ENCODE measurements around the gene EME1. TPM values are rescaled to one million over a fixed set of nuclear protein-coding genes. Genes with fewer than 3 reads are reported as not detected.
A peak's percentile ranks its signal among the peaks of the same experiment; 100 is the strongest.

EME1 gene
- total and polyA plus RNA-seq, 2 experiments from 2014 or later: 5.2 to 13.4 TPM

- no peak for DNase-seq (ENCODE audit: low read depth in 1 of 2, low spot score in 1 of 2)
- no peaks in the 10 kb centered on the region for H3K36me3 ChIP-seq
- no peaks in the 10 kb centered on the region for H3K27me3 ChIP-seq
- no peaks in the 10 kb centered on the region for H3K4me1 ChIP-seq (ENCODE audit: low read depth)
- TF ChIP-seq CTCF (IDR thresholded peaks at IDR 0.05; ENCODE audit: low read depth, low read length): no peak
- no peaks in the 10 kb centered on the region for H3K9me3 ChIP-seq (ENCODE audit: low read depth)
- no peak overlapping the region for H3K4me3 ChIP-seq
- no peak overlapping the region for H3K27ac ChIP-seq
These were observed 34.4 kb upstream of the EME1 start for GRCh38 chr17:50338645-50339044.

- Histone ChIP-seq H3K9me3 (ENCODE audit: low read depth) (no peaks in the 10 kb centered on the region), H3K36me3 (no peaks in the 10 kb centered on the region), H3K4me1 (ENCODE audit: low read depth) (no peaks in the 10 kb centered on the region), H3K4me3 (no peak overlapping the region), H3K27me3 (no peaks in the 10 kb centered on the region), H3K27ac (no peak overlapping the region)
- TF ChIP-seq CTCF (IDR thresholded peaks at IDR 0.05; ENCODE audit: low read depth, low read length): no peak
- peak in 1 of 2 donors; percentile 32 for DNase-seq (ENCODE audit: low read depth in 1 of 2, low spot score in 1 of 2)
These were observed 33.6 kb upstream of the EME1 start for GRCh38 chr17:50339381-50339780.

- no peak for DNase-seq (ENCODE audit: low read depth in 1 of 2, low spot score in 1 of 2)
- Histone ChIP-seq H3K27me3 (no peaks in the 10 kb centered on the region), H3K9me3 (ENCODE audit: low read depth) (no peaks in the 10 kb centered on the region), H3K4me1 (ENCODE audit: low read depth) (peaks cover 8% of the 10 kb centered on the region), H3K36me3 (no peaks in the 10 kb centered on the region), H3K27ac (no peak overlapping the region), H3K4me3 (no peak overlapping the region)
- TF ChIP-seq CTCF (IDR thresholded peaks at IDR 0.05; ENCODE audit: low read depth, low read length): no peak
These were observed 28.2 kb upstream of the EME1 start for GRCh38 chr17:50344731-50345365.

- no peak for TF ChIP-seq CTCF (IDR thresholded peaks at IDR 0.05; ENCODE audit: low read depth, low read length)
- Histone ChIP-seq H3K9me3 (ENCODE audit: low read depth) (no peaks in the 10 kb centered on the region), H3K27ac (peak within 1 kb of the TSS; percentile 57), H3K27me3 (no peaks in the 10 kb centered on the region), H3K4me1 (ENCODE audit: low read depth) (peaks cover 8% of the 10 kb centered on the region), H3K36me3 (no peaks in the 10 kb centered on the region), H3K4me3 (peak within 1 kb of the TSS; percentile 86)
- peak; percentile 90 to 93 for DNase-seq (ENCODE audit: low read depth in 1 of 2, low spot score in 1 of 2)
These were observed 27.4 kb upstream of the EME1 start, which contains the start of gene XYLT2 for GRCh38 chr17:50345432-50346312. Gene XYLT2 (plus strand): TSS chr17:50346126. CDS start chr17:50346141, 15 bp downstream.

- H3K36me3 ChIP-seq: no peaks in the 10 kb centered on the region
- H3K27ac ChIP-seq: peak overlapping the region; percentile 57
- no peaks in the 10 kb centered on the region for H3K27me3 ChIP-seq
- H3K4me3 ChIP-seq: peak overlapping the region; percentile 86
- no peaks in the 10 kb centered on the region for H3K9me3 ChIP-seq (ENCODE audit: low read depth)
- TF ChIP-seq CTCF (IDR thresholded peaks at IDR 0.05; ENCODE audit: low read depth, low read length): no peak
- DNase-seq (ENCODE audit: low read depth in 1 of 2, low spot score in 1 of 2): peak; percentile 19 to 59
- H3K4me1 ChIP-seq (ENCODE audit: low read depth): peaks cover 8% of the 10 kb centered on the region
These were observed 26.5 kb upstream of the EME1 start for GRCh38 chr17:50346313-50347116.
